NCI-H2227 treated with DMSO at 0.1 percent for 48 hours (cell line): ENCODE measurements around the gene DFFB.

Source experiments
- DNase-seq: peaks from one replicate; lab custom pipeline; 2025; lab: John Stamatoyannopoulos, UW

The DFFB gene

GRCh38 chr1:3872546-3872945 lies 15.3 kb downstream of the DFFB start:
- DNase-seq: no peak

GRCh38 chr1:3874736-3875135 lies 17.5 kb downstream of the DFFB start:
- DNase-seq: no peak

GRCh38 chr1:3876716-3877115 lies 19.4 kb downstream of the DFFB start:
- no peak for DNase-seq

GRCh38 chr1:3879099-3879498 lies 21.8 kb downstream of the DFFB start:
- no peak for DNase-seq

GRCh38 chr1:3879787-3880428 lies 22.6 kb downstream of the DFFB start:
- no peak for DNase-seq

- no peak for DNase-seq
These were observed 23.3 kb downstream of the DFFB start for GRCh38 chr1:3880429-3881192.

- no peak for DNase-seq
These were observed 23.9 kb downstream of the DFFB start for GRCh38 chr1:3881193-3881480.

- no peak for DNase-seq
These were observed 26.1 kb downstream of the DFFB start for GRCh38 chr1:3883194-3883925.

- no peak for DNase-seq
These were observed 27.7 kb downstream of the DFFB start for GRCh38 chr1:3884966-3885365.

- no peak for DNase-seq
These were observed 28.3 kb downstream of the DFFB start for GRCh38 chr1:3885611-3886010.

GRCh38 chr1:3886106-3886670 lies 28.9 kb downstream of the DFFB start:
- DNase-seq: no peak

GRCh38 chr1:3886691-3887090 lies 29.4 kb downstream of the DFFB start:
- DNase-seq: no peak

- DNase-seq: no peak
These were observed 31.0 kb downstream of the DFFB start for GRCh38 chr1:3888301-3888700.

- DNase-seq: no peak
These were observed 32.7 kb downstream of the DFFB start for GRCh38 chr1:3889936-3890335.

- no peak for DNase-seq
These were observed 33.4 kb downstream of the DFFB start for GRCh38 chr1:3890389-3891328.

GRCh38 chr1:3891329-3891865 lies 34.1 kb downstream of the DFFB start:
- DNase-seq: no peak

GRCh38 chr1:3892748-3893147 lies 35.5 kb downstream of the DFFB start:
- DNase-seq: no peak

- DNase-seq: no peak
These were observed 35.9 kb downstream of the DFFB start for GRCh38 chr1:3893190-3893589.

- DNase-seq: no peak
These were observed 37.5 kb downstream of the DFFB start for GRCh38 chr1:3894626-3895278.

- DNase-seq: no peak
These were observed 38.1 kb downstream of the DFFB start for GRCh38 chr1:3895279-3895950.

- no peak for DNase-seq
These were observed 38.7 kb downstream of the DFFB start for GRCh38 chr1:3895951-3896325.
